Fibroblast of lung (primary cell): Measurements from ENCODE around the gene CHCHD6. TPM values are rescaled to one million over a fixed set of nuclear protein-coding genes. Genes with fewer than 3 reads are reported as not detected.

Source experiments
- DNase-seq, 2 donors: peaks; one replicate each; pipeline versions ENCODE4 v3.0.0 to v3.0.0-alpha.2; 2010; ENCODE audit warnings: low read depth in 2 of 2
- H2AFZ ChIP-seq: 2 replicates; pipeline ENCODE4 v1.5.1; 2012; ENCODE audit warnings: low read length, control low read depth, inconsistent platforms
- H3K27ac ChIP-seq: 2 replicates; pipeline ENCODE4 v1.5.1; 2011; ENCODE audit warnings: low read length, control low read depth; ENCODE audit not compliant: insufficient read depth
- H3K27me3 ChIP-seq: 2 replicates; pipeline ENCODE4 v1.5.1; 2011; ENCODE audit warnings: mild to moderate bottlenecking, low read length; ENCODE audit not compliant: control insufficient read depth, insufficient read depth
- H3K36me3 ChIP-seq: 2 replicates; pipeline ENCODE4 v1.5.1; 2011; ENCODE audit warnings: low read length; ENCODE audit not compliant: control insufficient read depth, insufficient read depth
- H3K4me1 ChIP-seq: 2 replicates; pipeline ENCODE4 v1.5.1; 2011; ENCODE audit warnings: low read length; ENCODE audit not compliant: control insufficient read depth, insufficient read depth; ENCODE audit errors: extremely low read depth
- H3K4me2 ChIP-seq: 2 replicates; pipeline ENCODE4 v1.5.1; 2011; ENCODE audit warnings: low read length, control low read depth; ENCODE audit not compliant: insufficient read depth; ENCODE audit errors: extremely low read depth
- H3K4me3 ChIP-seq, 4 experiments: fragments of 200-600 bp in 1 of 4; sonication (generic) in 1 of 4; replicated peaks in 1 of 4; 2 replicates each; pipeline ENCODE4 v1.5.1; 2011 to 2016; ENCODE audit warnings: low read length in 4 of 4, low read depth in 3 of 4, mild to moderate bottlenecking in 3 of 4, control low read depth in 2 of 4, inconsistent platforms in 1 of 4, mixed read lengths in 1 of 4; ENCODE audit not compliant: insufficient read depth in 1 of 4; ENCODE audit errors: control extremely low read depth in 1 of 4
- H3K79me2 ChIP-seq: 2 replicates; pipeline ENCODE4 v1.5.1; 2012; ENCODE audit warnings: mild to moderate bottlenecking, low read length, inconsistent platforms; ENCODE audit not compliant: control insufficient read depth, insufficient read depth
- H3K9ac ChIP-seq: 2 replicates; pipeline ENCODE4 v1.5.1; 2011; ENCODE audit warnings: mild to moderate bottlenecking, low read length, control low read depth; ENCODE audit not compliant: insufficient read depth
- H3K9me3 ChIP-seq: 2 replicates; pipeline ENCODE4 v1.5.1; 2012; ENCODE audit warnings: low read depth, low read length; ENCODE audit not compliant: control insufficient read depth, insufficient read depth
- H4K20me1 ChIP-seq: 2 replicates; pipeline ENCODE4 v1.5.1; 2011; ENCODE audit warnings: low read length; ENCODE audit not compliant: control insufficient read depth, insufficient read depth; ENCODE audit errors: extremely low read depth
- EZH2 ChIP-seq: IDR thresholded peaks from 2 replicates; pipeline ENCODE4 v1.5.1; 2012; ENCODE audit warnings: low read length, control low read depth, mild to moderate bottlenecking; ENCODE audit errors: missing control alignments
- polyA plus RNA-seq, 2 donors: library from polyadenylated mRNA; depleted of rRNA in 1 of 2; stranded (reverse) in 1 of 2; unstranded in 1 of 2; fragments of >200 nt; gene quantifications; 2 replicates each; pipeline ENCODE4 v1.2.1, GENCODE V29; 2011 to 2012; ENCODE audit warnings: missing spikeins in 1 of 2
- total RNA-seq: library from RNA; depleted of rRNA; stranded (reverse); fragments of >200 nt; gene quantifications from 2 replicates; pipeline ENCODE4 v1.2.1, GENCODE V29; 2014
- TF ChIP-seq, protein P1 (sequence below), 2 donors: IDR thresholded peaks in 1 of 2; conservative IDR thresholded peaks in 1 of 2; 1 replicate in 1 of 2; 2 replicates in 1 of 2; pipeline ENCODE4 v1.5.1; 2011 to 2012; ENCODE audit warnings: low read length in 2 of 2, control low read depth in 1 of 2, inconsistent platforms in 1 of 2, low read depth in 1 of 2, mild to moderate bottlenecking in 1 of 2

Gene CHCHD6
- total and polyA plus RNA-seq, 2 donors (not counting 1 experiment from before 2014, with no cell fraction given) = 9.5 to 11.1 TPM

DNA sequence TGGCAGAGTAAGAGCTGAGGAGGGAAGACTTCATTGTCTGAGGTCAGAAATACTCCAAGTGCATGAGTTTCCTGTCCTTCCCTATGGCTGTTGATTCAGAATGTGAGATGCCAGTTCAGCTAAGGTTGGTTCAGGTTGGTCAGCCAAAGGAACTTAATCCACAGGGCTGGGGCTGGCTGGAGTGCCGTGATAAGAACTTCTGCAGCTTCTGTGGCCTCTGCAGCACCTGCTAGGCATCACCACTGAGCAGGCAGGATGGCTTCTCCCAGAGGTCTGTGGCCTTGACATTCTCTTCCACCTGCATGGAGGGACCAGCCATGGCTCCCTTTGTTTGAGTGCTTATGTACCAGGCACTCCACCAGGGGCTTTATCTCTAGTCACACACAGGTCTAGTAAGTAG is 169.4 kb downstream of the CHCHD6 start:
- H3K27ac ChIP-seq = no peak overlapping the region
- H3K79me2 ChIP-seq = no peaks in the 10 kb centered on the region
- H3K4me1 ChIP-seq = no peaks in the 10 kb centered on the region
- no peaks in the 10 kb centered on the region for H3K36me3 ChIP-seq
- no peaks in the 10 kb centered on the region for H3K9me3 ChIP-seq
- H3K27me3 ChIP-seq = no peaks in the 10 kb centered on the region
- no peak overlapping the region for H3K4me3 ChIP-seq
- no peak overlapping the region for H3K4me2 ChIP-seq
- no peak for DNase-seq
- no peak overlapping the region for H2AFZ ChIP-seq
- no peak for TF ChIP-seq EZH2
- TF ChIP-seq, protein P1, sequence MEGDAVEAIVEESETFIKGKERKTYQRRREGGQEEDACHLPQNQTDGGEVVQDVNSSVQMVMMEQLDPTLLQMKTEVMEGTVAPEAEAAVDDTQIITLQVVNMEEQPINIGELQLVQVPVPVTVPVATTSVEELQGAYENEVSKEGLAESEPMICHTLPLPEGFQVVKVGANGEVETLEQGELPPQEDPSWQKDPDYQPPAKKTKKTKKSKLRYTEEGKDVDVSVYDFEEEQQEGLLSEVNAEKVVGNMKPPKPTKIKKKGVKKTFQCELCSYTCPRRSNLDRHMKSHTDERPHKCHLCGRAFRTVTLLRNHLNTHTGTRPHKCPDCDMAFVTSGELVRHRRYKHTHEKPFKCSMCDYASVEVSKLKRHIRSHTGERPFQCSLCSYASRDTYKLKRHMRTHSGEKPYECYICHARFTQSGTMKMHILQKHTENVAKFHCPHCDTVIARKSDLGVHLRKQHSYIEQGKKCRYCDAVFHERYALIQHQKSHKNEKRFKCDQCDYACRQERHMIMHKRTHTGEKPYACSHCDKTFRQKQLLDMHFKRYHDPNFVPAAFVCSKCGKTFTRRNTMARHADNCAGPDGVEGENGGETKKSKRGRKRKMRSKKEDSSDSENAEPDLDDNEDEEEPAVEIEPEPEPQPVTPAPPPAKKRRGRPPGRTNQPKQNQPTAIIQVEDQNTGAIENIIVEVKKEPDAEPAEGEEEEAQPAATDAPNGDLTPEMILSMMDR (conservative IDR thresholded peaks at IDR 0.05 in 1 of 2, IDR thresholded peaks at IDR 0.05 in 1 of 2; ENCODE audit: low read depth in 1 of 2, low read length in 2 of 2) = no peak
- no peaks in the 10 kb centered on the region for H4K20me1 ChIP-seq
- no peak overlapping the region for H3K9ac ChIP-seq

DNA sequence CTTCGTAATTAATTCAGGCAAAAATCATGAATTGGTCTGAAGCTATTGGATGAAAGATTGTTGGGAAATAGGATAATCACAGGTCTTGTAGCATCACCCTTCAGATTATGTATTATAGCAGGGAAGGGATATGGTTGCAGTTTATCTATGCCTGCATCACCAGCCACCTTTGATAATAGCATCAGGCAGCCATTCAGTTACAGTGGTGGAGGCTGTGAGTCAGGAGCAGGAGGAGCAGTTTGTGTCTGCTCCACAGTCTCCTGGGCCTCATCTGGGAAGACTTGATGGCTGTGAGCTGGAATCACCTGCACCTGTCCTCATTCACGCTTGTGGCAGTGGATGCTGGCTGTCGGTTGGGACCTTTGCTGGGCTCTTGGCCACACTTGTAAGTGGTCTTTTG is 174.6 kb downstream of the CHCHD6 start:
- H3K27ac ChIP-seq = no peak overlapping the region
- H3K9me3 ChIP-seq = no peaks in the 10 kb centered on the region
- no peaks in the 10 kb centered on the region for H3K79me2 ChIP-seq
- H3K4me1 ChIP-seq = peaks cover 3% of the 10 kb centered on the region
- H4K20me1 ChIP-seq = no peaks in the 10 kb centered on the region
- no peak overlapping the region for H3K4me2 ChIP-seq
- no peaks in the 10 kb centered on the region for H3K27me3 ChIP-seq
- H3K4me3 ChIP-seq = no peak overlapping the region
- H3K9ac ChIP-seq = no peak overlapping the region
- no peaks in the 10 kb centered on the region for H3K36me3 ChIP-seq
- no peak for DNase-seq
- H2AFZ ChIP-seq = no peak overlapping the region
- no peak for TF ChIP-seq EZH2
- TF ChIP-seq, protein P1 (conservative IDR thresholded peaks at IDR 0.05 in 1 of 2, IDR thresholded peaks at IDR 0.05 in 1 of 2; ENCODE audit: low read depth in 1 of 2, low read length in 2 of 2) = no peak

DNA sequence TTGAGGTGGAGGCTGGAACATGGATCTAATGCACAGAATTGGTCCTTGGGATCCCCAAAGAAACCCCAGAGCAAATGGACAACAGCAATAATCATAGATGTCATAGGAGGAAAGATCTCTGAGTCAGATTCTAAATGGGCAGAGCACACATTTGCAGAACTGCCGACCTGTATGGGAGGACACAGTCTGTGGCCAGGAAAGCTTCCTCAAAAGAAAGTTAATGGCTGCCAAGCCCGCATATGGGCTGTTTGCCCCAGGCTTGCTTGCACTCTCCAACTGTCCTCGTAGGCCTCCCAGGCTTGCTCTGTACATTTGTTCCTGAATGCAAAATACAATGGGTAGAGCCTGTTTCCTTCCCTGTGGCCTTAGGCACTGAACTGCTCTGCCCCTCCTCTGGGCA is 176.9 kb downstream of the CHCHD6 start:
- peaks cover 3% of the 10 kb centered on the region for H3K4me1 ChIP-seq
- H3K4me2 ChIP-seq = no peak overlapping the region
- H2AFZ ChIP-seq = no peak overlapping the region
- H3K79me2 ChIP-seq = no peaks in the 10 kb centered on the region
- H3K27me3 ChIP-seq = no peaks in the 10 kb centered on the region
- no peak overlapping the region for H3K4me3 ChIP-seq
- H3K9ac ChIP-seq = no peak overlapping the region
- no peaks in the 10 kb centered on the region for H3K9me3 ChIP-seq
- no peaks in the 10 kb centered on the region for H4K20me1 ChIP-seq
- H3K36me3 ChIP-seq = no peaks in the 10 kb centered on the region
- TF ChIP-seq, protein P1 (conservative IDR thresholded peaks at IDR 0.05 in 1 of 2, IDR thresholded peaks at IDR 0.05 in 1 of 2; ENCODE audit: low read depth in 1 of 2, low read length in 2 of 2) = no peak
- no peak for TF ChIP-seq EZH2
- DNase-seq = no peak
- H3K27ac ChIP-seq = no peak overlapping the region
